Fibroblast of pulmonary artery (primary cell): ENCODE measurements around the gene LMF1.
"Not testable (repeated sequence)": the region's sequence is repeated elsewhere in the genome, so short reads cannot be mapped to it uniquely, and the experiment has no call there.

ENCODE experiments used
- DNase-seq: peaks from one replicate; pipeline ENCODE4 v3.0.0-alpha.2; 2010; ENCODE audit warnings: low read depth
- H3K4me3 ChIP-seq: replicated peaks from 2 replicates; pipeline ENCODE4 v1.5.1; 2011; ENCODE audit warnings: low read depth, mild to moderate bottlenecking, control low read depth, low read length, moderate library complexity
- TF ChIP-seq, protein P1 (sequence below): IDR thresholded peaks from 2 replicates; pipeline ENCODE4 v1.5.1; 2011; ENCODE audit warnings: mild to moderate bottlenecking, control low read depth, low read length, inconsistent platforms; ENCODE audit errors: missing control alignments

Gene LMF1

DNA sequence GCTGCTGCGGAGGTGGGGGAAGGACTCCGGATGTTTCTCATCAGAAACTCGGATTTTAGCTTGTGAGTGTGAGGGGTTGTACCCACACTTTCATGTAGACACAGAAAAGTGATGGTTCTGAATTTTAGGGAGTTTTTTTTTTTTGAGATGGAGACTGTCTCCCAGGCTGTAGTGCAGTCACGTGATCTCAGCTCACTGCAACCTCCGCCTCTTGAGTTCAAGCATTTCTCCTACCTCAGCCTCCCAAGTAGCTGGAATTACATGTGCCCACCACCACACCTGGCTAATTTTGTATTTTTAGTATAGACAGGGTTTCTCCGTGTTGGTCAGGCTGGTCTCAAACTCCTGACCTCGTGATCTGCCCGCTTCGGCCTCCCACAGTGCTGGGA, 147.9 kb downstream of the LMF1 start:
- TF ChIP-seq, protein P1, sequence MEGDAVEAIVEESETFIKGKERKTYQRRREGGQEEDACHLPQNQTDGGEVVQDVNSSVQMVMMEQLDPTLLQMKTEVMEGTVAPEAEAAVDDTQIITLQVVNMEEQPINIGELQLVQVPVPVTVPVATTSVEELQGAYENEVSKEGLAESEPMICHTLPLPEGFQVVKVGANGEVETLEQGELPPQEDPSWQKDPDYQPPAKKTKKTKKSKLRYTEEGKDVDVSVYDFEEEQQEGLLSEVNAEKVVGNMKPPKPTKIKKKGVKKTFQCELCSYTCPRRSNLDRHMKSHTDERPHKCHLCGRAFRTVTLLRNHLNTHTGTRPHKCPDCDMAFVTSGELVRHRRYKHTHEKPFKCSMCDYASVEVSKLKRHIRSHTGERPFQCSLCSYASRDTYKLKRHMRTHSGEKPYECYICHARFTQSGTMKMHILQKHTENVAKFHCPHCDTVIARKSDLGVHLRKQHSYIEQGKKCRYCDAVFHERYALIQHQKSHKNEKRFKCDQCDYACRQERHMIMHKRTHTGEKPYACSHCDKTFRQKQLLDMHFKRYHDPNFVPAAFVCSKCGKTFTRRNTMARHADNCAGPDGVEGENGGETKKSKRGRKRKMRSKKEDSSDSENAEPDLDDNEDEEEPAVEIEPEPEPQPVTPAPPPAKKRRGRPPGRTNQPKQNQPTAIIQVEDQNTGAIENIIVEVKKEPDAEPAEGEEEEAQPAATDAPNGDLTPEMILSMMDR, result no peak
- H3K4me3 ChIP-seq, result no peak overlapping the region
- no peak for DNase-seq

DNA sequence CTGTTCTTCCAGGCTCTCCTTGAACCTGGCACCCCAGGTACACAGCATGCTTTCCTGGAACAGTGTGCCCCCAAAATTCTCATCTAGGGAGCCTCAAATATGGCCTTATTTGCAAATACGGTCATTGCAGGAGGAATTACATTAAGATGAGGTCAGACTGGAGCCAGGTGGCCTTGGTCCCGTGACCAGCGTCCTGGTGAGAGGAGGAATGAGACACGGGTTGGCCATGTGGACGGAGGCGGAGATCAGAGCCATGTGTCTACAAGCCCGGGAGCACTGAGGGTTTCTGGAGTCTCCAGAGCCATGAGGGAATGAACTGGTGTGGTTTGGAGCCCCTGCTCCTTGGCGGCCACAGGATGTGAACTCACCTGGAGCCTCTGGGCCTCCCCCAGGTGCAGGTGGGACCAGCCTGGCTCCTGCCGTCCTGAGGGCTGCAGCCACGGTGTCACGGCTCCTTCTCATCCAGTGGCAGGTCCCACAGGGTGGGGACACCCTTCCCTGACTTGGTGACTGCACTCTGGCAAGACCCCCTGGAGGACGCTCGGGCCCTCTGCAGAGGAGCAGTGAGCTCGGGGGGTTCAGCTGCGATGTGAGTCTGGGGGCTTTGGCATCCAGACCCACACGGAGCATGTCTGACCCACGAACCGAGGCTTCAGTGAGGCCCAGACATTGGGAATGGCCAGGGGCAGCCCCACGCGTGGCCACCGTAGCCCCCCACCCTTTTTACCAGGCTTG, 148.4 kb downstream of the LMF1 start:
- DNase-seq, result no peak
- H3K4me3 ChIP-seq, result no peak overlapping the region
- TF ChIP-seq, protein P1, result no peak

DNA sequence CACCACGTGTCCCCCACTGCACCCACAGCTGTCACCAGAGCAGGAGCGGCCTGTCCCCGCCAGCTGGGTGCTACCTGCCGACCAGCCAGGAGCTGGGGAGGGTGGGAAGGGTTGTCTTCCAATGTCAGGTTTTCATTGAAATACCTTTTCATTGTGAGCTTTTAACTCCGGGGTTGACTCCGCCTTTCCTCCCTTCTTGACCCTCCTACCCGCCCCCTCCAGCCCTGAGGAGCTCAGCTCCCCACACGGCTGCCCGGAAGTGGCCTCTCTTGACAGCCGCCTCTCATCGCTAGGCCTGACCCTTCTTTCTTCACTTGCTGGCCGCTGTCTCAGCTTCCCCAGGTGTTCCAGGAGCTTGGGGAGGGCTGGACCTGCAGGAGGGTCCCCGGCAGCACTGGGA, 149.0 kb downstream of the LMF1 start:
- TF ChIP-seq, protein P1, result no peak
- DNase-seq, result no peak
- no peak overlapping the region for H3K4me3 ChIP-seq

DNA sequence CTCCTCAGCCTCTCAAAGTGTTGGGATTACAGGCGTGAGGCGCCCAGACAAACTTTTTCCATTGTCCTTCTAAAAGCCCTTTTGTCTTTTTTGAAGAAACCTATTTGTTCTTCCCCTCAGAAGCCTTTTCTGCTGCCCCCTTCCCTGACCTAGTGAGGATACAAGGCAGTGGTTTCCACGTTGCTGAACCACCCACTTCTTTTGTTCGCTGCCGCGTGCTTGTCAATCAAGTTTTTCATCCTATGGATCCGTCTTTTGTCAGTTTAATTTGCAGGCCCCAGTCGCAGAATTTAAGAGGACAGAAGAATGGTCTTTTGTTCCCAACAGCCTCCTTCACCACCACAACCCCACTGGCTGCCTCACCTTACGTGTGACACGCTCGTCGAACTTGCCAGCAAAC, 150.0 kb downstream of the LMF1 start:
- no peak for DNase-seq
- TF ChIP-seq, protein P1, result no peak
- H3K4me3 ChIP-seq, result no peak overlapping the region

DNA sequence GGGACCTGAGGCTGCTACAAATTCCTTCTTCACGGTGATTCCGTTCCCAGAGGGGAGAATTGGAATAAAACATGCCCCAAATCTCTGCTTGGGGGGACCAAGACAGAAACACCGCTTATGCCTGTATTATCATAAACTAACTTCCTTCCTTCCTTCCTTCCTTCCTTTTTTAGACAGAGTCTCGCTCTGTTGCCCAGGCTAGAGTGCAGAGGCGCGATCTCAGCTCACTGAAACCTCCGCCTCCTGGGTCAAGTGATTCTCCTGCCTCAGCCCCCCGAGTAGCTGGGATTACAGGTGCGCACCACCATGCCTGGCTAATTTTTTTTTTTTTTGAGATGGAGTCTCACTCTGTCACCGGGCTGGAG, 150.8 kb downstream of the LMF1 start:
- not testable (repeated sequence) for H3K4me3 ChIP-seq, DNase-seq

DNA sequence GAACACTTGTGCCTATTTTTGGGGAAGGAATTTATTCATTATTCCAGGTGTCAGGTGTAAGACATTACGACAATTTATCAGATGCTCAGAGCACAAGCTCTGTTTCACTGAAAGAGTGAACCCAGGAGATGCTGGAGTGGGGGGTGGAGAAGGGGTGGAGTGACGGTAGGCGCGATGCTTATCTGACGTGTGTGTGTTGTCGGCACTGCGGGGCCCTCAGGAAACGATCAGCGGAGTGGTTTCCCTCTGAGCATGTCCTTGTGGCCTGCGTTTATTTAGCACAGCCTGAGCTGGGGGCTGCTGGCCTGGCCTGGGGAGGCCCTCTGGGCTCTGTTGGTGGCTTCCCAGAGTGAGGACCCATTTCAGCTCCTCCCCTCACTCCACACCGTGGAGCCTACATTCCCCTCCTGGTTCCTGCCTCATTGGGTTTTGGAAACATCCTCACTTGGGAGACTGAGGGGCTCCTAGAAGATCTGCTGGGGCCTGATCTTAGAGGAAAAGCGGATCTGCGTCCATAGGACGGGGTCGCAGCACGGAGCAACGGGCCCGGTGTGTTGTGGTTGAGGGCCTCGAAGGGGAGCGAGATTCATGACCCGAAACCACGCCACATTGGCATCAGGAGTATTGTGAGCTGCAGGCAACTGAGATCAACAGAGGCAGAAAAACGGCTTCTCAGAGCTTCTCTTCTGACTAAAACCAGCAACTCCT, 151.3 kb downstream of the LMF1 start:
- TF ChIP-seq, protein P1, result no peak
- no peak for DNase-seq
- no peak overlapping the region for H3K4me3 ChIP-seq

DNA sequence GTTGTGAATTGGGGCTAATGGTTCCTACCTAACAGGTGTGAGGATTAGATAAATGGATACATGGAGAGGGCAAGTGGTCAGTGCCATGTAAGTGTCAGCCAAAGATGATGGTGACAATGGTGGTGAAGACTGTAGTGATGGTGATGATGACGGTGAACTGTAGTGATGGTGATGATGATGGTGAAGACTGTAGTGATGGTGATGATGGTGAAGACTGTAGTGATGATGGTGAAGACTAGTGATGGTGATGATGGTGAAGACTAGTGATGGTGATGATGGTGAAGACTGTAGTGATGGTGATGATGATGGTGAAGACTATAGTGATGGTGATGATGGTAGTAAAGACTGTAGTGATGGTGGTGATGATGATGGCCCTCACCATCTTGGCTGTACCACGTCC, 152.2 kb downstream of the LMF1 start:
- DNase-seq, result no peak
- TF ChIP-seq, protein P1, result no peak
- no peak overlapping the region for H3K4me3 ChIP-seq
